ENCODE data around the gene EYA3.

EYA3 gene

GRCh38 chr1:28112388-28113241, 24.2 kb upstream of the EYA3 start:
- DNase-seq, result no peak

DNA sequence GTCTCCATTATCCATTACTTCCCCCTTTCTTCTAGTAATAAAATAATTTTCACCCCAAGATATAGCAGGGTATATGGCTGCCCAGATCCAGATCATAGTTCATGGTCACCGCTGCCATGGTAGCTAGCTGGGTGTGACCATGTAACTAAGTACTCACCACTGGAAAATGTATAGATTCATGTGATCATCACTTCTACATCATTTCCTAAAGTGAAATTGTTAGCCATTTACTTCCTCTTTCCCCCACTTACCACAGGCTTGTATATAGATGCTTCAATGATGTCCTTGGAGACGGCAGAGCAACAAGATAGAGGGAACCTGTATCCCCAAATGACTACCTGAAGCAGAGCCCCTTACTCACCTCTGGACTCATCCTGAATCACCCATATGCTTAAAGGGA, 22.7 kb upstream of the EYA3 start:
- DNase-seq, result no peak

- DNase-seq, result no peak
Measured at GRCh38 chr1:28110555-28110954, 22.1 kb upstream of the EYA3 start.

GRCh38 chr1:28109639-28110038, 21.2 kb upstream of the EYA3 start:
- DNase-seq, result no peak

DNA sequence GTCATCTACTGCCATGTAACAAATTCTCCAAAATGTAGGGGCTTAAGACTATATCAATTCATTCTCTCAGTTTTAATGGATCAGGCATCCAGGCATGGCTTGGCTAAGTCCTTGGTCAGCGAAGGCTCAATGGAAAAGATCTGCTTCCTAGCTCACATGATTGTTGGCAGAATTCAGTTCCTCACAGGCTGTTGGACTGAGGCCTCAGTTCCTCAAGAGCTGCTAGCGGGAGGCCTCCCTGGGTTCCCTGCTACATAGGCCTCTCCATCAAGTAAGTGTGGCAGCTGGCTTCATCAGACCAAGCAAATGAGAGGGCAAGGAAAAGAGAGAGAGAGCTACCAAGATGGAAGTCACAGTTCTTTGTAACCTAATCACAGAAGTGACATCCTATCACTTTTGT, 19.6 kb upstream of the EYA3 start:
- DNase-seq, result no peak

DNA sequence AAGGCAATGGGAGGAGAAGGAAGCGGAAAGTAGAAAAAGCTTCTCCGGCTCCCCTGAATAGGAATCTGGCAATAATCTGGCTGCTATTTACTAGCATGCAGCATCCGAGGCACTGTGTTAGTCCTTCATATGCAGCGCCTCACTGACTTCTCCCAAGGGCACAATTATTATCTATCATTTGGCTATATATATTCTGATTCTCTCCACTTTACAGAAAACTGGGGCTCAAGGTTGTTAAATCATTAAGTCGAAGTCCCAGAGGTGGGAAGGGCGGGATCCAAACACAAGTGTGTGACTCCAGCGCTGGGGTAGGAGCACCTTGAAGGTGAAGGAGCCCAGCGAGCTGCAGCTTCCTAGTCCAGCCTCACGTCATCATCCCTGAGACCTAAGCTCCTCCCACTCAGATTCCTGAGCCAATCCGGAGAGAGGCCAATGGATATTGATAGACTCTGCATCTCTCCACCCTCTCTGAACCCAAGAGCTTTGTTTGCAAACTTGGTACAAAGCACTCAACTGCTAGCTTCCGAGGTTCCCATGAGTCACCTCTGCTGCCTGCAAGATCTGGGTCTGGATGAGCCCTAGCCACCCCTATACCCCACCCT, 16.6 kb upstream of the EYA3 start:
- no peak for DNase-seq

- no peak for DNase-seq
Measured at GRCh38 chr1:28102189-28102588, 13.8 kb upstream of the EYA3 start.

GRCh38 chr1:28099050-28099769, 10.8 kb upstream of the EYA3 start:
- DNase-seq, result no peak

DNA sequence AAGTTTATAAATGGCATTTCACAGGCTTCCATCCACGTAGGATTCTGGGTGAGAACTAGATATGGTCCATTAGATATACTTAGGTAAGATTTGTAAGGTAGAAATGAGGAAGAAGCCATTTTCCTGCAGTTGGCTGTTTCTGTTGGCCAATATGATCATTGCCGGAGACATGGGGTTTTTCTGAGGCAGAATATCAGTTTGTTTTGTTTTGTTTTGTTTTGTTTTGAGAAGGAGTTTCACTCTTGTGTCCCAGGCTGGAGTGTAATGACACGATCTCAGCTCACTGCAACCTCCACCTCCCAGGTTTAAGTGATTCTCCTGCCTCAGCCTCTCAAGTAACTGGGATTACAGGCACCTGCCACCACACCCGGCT, 8.7 kb upstream of the EYA3 start:
- no peak for DNase-seq

GRCh38 chr1:28096210-28097099, 8.0 kb upstream of the EYA3 start:
- no peak for DNase-seq

DNA sequence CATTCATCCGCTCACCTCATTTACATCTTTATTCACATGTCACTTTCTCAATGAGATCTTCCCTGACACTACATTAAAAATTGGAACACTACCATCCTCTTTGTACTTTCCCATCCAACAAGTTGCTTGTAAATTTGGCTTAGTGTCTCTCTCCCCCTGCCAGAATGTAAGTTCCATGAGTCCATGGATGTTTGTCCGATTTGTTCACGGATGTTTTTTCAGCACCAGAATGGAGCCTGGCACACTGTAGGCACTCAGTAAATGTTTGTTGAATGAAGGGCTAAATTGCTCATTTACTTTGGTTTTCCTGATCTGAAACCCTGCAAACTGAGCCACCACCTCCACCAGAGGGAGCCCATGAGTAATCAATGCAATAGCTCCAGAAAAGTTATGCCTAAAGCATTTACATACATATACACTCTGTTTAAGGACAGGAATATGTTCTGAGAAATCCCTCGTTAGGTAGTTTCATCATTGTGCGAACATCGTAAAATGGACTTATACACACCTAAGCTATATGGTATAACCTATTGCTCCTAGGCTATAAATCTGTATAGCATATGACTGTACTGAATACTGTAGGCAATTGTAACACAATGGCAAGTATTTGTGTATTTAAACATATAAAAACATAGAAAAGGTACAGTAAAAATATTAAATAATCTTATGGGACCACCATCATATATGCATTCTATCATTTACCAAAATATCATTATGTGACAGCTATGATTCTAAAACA, 2.8 kb upstream of the EYA3 start:
- peak; percentile 34 to 77 for DNase-seq

GRCh38 chr1:28087614-28088167, 719 bp downstream of the EYA3 start:
- DNase-seq, result peak in 1 of 2 experiments; percentile 16

GRCh38 chr1:28086651-28087050, 1.8 kb downstream of the EYA3 start:
- no peak for DNase-seq

DNA sequence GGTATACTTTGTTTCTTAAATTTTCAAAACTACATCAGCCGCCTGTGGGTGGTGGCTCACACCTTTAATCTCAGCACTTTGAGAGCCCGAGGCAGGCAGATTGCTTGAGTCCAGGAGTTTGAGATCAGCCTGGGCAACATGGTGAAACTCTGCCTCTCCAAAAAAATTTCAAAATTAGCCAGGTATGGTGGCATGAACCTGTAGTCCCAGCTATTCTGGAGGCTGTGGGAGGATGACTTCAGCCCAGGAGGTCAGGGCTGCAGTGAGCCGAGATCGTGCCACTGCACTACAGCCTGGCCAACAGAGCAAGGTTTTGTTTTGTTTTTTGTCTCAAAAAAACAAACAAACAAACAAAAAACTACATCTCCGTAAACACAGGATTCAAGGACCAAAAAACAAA, 3.3 kb downstream of the EYA3 start:
- DNase-seq, result no peak

GRCh38 chr1:28083876-28084275, 4.5 kb downstream of the EYA3 start:
- DNase-seq, result no peak

DNA sequence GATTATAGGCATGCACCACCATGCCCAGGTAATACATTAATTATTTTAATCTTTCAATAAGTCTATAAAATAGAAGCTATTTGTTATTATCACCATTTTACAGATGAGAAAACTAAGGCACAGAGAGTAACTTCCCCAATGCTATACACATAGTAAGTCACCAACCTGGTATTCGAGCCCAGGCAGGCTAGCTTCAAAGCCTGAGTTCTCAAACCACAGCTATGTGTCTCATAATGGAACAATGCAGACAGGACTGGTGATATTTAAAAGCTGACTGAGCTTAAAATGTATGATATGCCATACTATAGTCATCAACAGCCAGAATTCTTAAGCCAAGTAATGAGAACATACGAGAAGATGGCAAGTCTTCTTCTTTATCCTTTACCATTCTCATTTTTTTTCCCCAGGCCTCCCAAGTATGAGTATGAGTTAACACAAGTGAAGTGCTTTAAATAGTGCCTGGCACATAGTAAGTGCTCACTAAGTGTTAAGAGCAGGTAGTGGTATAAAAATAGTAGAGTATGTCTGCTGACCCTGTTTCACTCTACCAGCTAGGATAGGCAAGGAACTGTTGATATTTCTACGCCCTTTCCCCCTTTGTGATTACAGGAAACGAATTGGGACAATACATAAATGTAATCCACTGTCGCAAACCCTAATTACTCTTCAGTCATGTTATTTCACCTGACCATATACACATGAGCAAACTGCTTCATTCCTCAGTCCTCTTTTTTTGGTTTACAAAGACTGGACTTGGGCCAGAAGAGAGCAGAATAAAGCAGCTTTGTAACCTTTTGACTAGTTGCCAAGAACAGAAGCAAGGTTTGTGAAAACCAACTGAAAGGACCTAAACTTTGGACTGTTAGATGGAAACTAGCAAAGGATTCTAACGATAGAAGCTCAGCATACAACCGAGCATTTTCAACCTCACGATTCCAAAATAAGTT, 9.5 kb downstream of the EYA3 start:
- DNase-seq, result no peak

DNA sequence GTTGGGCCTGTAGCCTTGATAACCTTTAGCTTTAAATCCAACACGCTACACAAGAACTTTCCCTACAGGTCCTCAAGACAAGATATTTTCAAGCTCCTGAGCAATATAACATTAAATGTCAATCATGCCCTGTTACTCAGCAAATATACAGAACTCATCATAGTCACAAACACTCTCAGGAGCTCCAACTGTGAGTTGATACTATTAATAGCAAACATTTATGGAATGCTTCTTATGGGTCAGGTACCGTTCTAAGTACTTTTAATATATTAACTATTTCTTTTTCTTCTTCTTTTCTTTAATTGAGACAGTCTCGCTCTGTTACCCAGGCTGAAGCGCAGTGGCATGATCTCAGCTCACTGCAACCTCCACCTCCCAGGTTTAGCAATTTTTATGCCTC, 10.1 kb downstream of the EYA3 start:
- DNase-seq, result no peak

DNA sequence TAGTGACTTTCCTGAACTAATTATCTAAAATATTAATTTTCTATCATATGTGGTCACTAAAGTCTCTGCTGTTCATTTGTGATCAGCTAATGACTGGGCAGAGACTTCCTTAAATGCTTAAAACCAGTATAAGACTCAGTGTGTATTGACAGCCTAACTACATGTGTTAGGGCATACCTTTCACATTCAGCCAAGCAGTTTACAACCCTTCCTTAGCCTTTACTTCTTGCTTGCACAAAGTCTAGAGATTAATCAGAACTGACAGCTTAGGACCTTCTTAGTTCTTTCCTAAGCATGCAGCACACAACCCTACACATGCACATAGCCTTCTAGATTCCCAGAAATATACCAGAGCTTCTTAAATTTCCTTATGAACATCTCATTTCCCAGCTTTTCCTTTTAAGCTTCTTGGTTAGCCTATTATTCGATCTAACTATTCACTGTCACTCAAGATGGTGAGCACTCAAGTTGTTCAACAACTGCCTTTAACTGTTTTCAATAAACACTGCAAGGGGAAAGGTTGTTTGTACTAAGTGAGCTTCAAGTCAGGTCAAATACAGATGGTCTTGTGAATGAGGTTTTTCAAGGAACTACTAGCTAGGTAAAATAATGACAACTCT, 13.4 kb downstream of the EYA3 start:
- no peak for DNase-seq

GRCh38 chr1:28073867-28074266, 14.5 kb downstream of the EYA3 start:
- no peak for DNase-seq

DNA sequence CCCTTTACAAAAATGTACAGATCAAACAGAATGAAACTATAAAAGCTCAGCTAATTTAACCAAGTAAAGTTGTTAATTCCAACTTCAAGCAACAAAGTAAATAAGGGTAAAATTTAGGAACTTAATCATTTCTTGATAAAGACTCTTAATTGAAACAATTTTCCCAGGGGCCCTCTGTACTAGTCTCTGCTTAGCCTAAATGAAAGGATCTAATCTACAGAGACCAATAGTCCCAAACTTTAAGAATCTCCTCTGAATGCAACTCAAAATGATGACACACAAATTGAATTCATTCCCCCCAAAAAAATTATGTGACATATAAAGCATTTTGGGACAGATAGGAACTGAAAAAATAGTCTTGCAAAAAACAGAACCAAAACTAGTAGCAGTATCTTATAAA, 16.6 kb downstream of the EYA3 start:
- no peak for DNase-seq

Measured in NCI-H446 (cell line).